Measurements from ENCODE around the gene LRFN3.
"Not testable (repeated sequence)": the region's sequence is repeated elsewhere in the genome, so short reads cannot be mapped to it uniquely, and the experiment has no call there.

LRFN3 gene

DNA sequence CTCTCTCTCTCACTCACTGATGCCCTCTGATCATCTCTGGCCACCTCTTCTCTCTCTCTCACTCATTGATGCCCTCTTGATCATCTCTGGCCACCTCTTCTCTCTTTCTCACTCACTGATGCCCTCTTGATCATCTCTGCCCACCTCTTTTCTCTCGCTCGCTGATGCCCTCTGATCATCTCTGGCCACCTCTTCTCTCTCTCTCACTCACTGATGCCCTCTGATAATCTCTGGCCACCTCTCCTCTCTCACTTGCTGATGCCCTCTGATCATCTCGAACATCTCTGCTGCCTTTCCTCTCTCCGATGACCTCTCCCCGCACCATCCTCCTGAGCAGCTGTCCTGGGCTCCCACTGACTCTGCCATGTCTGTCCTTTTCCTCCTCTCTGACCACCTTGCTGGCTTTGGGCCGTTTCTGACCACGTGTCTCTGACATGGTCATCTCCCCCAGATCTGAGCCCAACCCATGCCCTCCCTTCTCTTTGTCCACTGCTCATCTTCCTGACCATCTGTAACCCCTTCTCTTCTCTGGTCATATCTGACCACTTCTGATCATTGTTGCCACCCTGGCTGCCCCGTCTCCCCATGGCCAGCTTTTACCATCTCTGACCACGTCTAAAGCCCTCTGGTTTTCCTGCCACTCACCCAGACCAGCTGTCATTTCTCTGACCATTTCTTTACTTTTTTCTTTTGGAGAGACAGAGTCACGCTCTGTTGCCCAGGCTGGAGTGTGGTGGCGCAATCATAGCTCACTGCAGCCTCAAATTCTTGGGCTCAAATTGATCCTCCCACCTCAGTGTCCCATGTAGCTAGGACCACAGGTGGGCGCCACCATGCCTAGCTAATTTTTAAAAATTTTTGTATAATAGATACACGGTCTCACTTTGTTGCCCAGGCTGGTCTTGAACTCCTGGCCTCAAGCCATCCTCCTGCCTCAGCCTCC lies 2.4 kb downstream of the LRFN3 start:
- no peak for DNase-seq (ENCODE audit: low read depth in 2 of 2)

- DNase-seq (ENCODE audit: low read depth in 2 of 2) = no peak
These were observed 3.3 kb downstream of the LRFN3 start for GRCh38 chr19:35939307-35940077.

- DNase-seq (ENCODE audit: low read depth in 2 of 2) = no peak
These were observed 4.1 kb downstream of the LRFN3 start for GRCh38 chr19:35940078-35940775.

GRCh38 chr19:35940839-35941238 lies 4.7 kb downstream of the LRFN3 start:
- no peak for DNase-seq (ENCODE audit: low read depth in 2 of 2)

GRCh38 chr19:35942235-35942634 lies 6.1 kb downstream of the LRFN3 start:
- no peak for DNase-seq (ENCODE audit: low read depth in 2 of 2)

GRCh38 chr19:35943321-35944301 lies 7.4 kb downstream of the LRFN3 start:
- DNase-seq (ENCODE audit: low read depth in 2 of 2) = no peak

DNA sequence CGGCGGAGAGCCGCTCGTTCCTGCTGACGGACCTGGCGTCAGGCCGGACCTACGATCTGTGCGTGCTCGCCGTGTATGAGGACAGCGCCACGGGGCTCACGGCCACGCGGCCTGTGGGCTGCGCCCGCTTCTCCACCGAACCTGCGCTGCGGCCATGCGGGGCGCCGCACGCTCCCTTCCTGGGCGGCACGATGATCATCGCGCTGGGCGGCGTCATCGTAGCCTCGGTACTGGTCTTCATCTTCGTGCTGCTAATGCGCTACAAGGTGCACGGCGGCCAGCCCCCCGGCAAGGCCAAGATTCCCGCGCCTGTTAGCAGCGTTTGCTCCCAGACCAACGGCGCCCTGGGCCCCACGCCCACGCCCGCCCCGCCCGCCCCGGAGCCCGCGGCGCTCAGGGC lies 8.4 kb downstream of the LRFN3 start:
- DNase-seq (ENCODE audit: low read depth in 2 of 2) = no peak

DNA sequence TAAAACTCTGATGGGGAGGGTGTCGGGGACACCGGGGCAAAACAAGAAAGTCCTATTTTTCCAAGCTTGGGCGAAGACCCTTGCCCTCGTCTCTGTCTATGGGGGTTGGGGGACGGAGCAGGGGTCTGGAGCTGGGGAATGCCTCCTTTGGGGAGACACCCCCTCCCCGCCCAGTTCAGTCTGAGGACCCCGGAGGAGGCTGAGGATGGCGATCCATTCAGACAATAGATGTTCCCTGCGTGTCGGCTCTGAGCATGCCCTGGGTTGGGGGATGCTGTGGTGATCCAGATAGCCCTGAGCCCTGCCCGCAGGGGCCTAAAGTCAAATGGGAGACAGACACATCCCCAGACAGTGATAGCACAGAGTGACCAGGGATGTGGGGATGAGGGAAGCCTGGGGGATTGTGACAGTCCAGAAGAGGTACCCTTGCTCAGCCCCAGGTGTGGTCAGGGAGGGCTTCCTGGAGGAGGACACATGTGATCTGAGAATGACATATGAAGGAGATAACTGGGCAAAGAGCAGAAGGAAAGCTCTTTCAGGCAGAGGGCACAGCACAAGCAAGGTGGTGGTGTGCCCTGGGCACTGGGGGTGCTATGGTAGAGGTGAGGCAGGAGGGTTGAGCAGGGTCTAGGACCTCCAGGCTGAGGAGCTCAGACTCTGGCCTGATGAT lies 9.1 kb downstream of the LRFN3 start:
- DNase-seq (ENCODE audit: low read depth in 2 of 2) = no peak

GRCh38 chr19:35946203-35946602 lies 10.0 kb downstream of the LRFN3 start:
- DNase-seq (ENCODE audit: low read depth in 2 of 2) = no peak

DNA sequence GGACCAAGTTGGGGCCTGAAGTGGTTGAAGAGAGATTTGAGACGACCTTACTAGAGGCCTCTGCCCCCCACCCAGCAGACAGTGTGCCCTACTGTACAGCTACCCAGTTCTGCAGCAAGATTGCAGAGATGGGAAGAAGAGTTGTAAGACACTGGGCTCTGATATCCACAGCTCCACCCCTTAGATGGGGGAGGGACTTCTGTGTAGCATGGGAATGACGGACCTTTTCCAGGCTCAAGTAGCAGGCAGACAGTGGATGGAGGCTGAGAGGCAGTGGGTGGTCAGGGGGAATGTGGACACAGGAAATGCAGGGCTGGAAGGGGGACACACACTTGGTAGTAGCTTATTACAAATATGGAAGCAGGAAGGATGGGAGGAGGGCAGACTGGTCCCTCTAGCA lies 13.0 kb downstream of the LRFN3 start:
- no peak for DNase-seq (ENCODE audit: low read depth in 2 of 2)

- DNase-seq (ENCODE audit: low read depth in 2 of 2) = no peak
These were observed 19.9 kb downstream of the LRFN3 start for GRCh38 chr19:35955881-35956634.

- not testable (repeated sequence) for DNase-seq (ENCODE audit: low read depth in 2 of 2)
These were observed 21.2 kb downstream of the LRFN3 start for GRCh38 chr19:35957411-35957810.

GRCh38 chr19:35958660-35959039 lies 22.5 kb downstream of the LRFN3 start:
- no peak for DNase-seq (ENCODE audit: low read depth in 2 of 2)

- peak; percentile 88 to 90 for DNase-seq (ENCODE audit: low read depth in 2 of 2)
These were observed 23.1 kb downstream of the LRFN3 start for GRCh38 chr19:35959040-35959967.

GRCh38 chr19:35959968-35960320 lies 23.8 kb downstream of the LRFN3 start:
- DNase-seq (ENCODE audit: low read depth in 2 of 2) = no peak

GRCh38 chr19:35960432-35960972 lies 24.3 kb downstream of the LRFN3 start:
- no peak for DNase-seq (ENCODE audit: low read depth in 2 of 2)

- DNase-seq (ENCODE audit: low read depth in 2 of 2) = no peak
These were observed 27.3 kb downstream of the LRFN3 start for GRCh38 chr19:35963514-35963913.

- no peak for DNase-seq (ENCODE audit: low read depth in 2 of 2)
These were observed 30.6 kb downstream of the LRFN3 start for GRCh38 chr19:35966771-35967170.
